Stomach (tissue), 9 donors: ENCODE results near the gene PTPRM. TPM values are rescaled to one million over a fixed set of nuclear protein-coding genes. Genes with fewer than 3 reads are reported as not detected.

Experiments used
- DNase-seq, 2 donors: peaks; one replicate each; pipeline versions ENCODE4 v3.0.0 to v3.0.0-alpha.2; 2013 to 2019
- H3K27ac ChIP-seq, 5 donors: fragments of 200-600 bp in 4 of 5; sonication (generic) in 4 of 5; one replicate each; pipeline ENCODE4 v1.5.1; 2013 to 2019; ENCODE audit warnings: mild to moderate bottlenecking in 1 of 5, moderate library complexity in 1 of 5
- H3K27me3 ChIP-seq, 3 donors: fragments of 200-600 bp; sonication (generic); one replicate each; pipeline ENCODE4 v1.5.1; 2017 to 2019; ENCODE audit warnings: mixed run types in 1 of 3
- H3K36me3 ChIP-seq, 4 donors: fragments of 200-600 bp; sonication (generic); 1 replicate in 3 of 4; 2 replicates in 1 of 4; pipeline ENCODE4 v1.5.1; 2016 to 2019
- H3K4me1 ChIP-seq, 4 donors: fragments of 200-600 bp; sonication (generic); one replicate each; pipeline ENCODE4 v1.5.1; 2016 to 2019
- H3K4me3 ChIP-seq, 4 donors: fragments of 200-600 bp; sonication (generic) in 3 of 4; one replicate each; pipeline ENCODE4 v1.5.1; 2016 to 2019; ENCODE audit warnings: mild to moderate bottlenecking in 1 of 4
- H3K9me3 ChIP-seq, 4 donors: fragments of 200-600 bp; sonication (generic); one replicate each; pipeline ENCODE4 v1.5.1; 2016 to 2019
- CTCF ChIP-seq, 7 experiments: fragments of 450-650 bp in 4 of 7; fragments of 200-600 bp in 3 of 7; sonication (generic) in 3 of 7; IDR thresholded peaks; one replicate each; pipeline ENCODE4 v1.5.1; 2016 to 2019; ENCODE audit warnings: antibody characterized with exemption in 7 of 7, control low read depth in 2 of 7, mild to moderate bottlenecking in 1 of 7
- EP300 ChIP-seq: sonication (generic); formaldehyde crosslinking; IDR thresholded peaks from one replicate; pipeline ENCODE4 v1.6.1; 2017; ENCODE audit warnings: antibody characterized with exemption
- POLR2A ChIP-seq, 4 donors: fragments of 450-650 bp; IDR thresholded peaks; one replicate each; pipeline ENCODE4 v1.6.1; 2016; ENCODE audit warnings: antibody characterized with exemption in 4 of 4, control low read depth in 2 of 4, mild to moderate bottlenecking in 1 of 4, moderate library complexity in 1 of 4
- POLR2AphosphoS5 ChIP-seq, 3 donors: sonication (generic); formaldehyde crosslinking; IDR thresholded peaks; one replicate each; pipeline ENCODE4 v1.6.1; 2016; ENCODE audit warnings: antibody characterized with exemption in 3 of 3
- WGBS, 5 donors: extraction: QIAGEN DNeasy Blood & Tissue Kit in 3 of 5; methylation state at CpG; one replicate each; pipeline versions ENCODE4 v1.1.5 to v1.1.7; 2013 to 2018; 5-methylcytosine and 5-hydroxymethylcytosine counted together
- intact Hi-C: fragments of 100-400 bp; cut with DNase I; formaldehyde crosslinking; loops from one replicate; pipeline ENCODE4 v1.15.1; 2023; ENCODE audit warnings: low total_unique reads
- polyA plus RNA-seq, 3 donors: library from polyadenylated mRNA; stranded (reverse); fragments of 200-250 nt; gene quantifications; one replicate each; pipeline ENCODE4 v1.2.3, GENCODE V29; 2013
- total RNA-seq, 5 donors: library from RNA; depleted of rRNA; stranded (reverse); fragments of >200 nt; gene quantifications; one replicate each; pipeline versions ENCODE4 v1.1.0 to v1.2.3, GENCODE V29; 2014 to 2016
- donor health status: healthy with polysubstance abuse.
- donor health status: Bipolar disorder and iron deficiency.
- donor health status: healthy.

PTPRM gene
- total and polyA plus RNA-seq, 8 donors, result 7.5 to 246 (median 58.2) TPM

GRCh38 chr18:7586379-7586778 is 19.3 kb downstream of the PTPRM start:
- Histone ChIP-seq H3K27ac (peak overlapping the region in 1 of 5 donors; percentile 45), H3K9me3 (no peaks in the 10 kb centered on the region), H3K4me3 (no peak overlapping the region), H3K27me3 (no peaks in the 10 kb centered on the region), H3K36me3 (no peaks in the 10 kb centered on the region), H3K4me1 (peaks cover 6 to 34% (median 20%) of the 10 kb centered on the region in 4 donors)
- 38 to 63% (median 52%) methylated on average over 1 of the region's 1 CpG for WGBS, 5 donors
- intact Hi-C loops, result no loop called here
- no peak for DNase-seq
- TF ChIP-seq CTCF (IDR thresholded peaks at IDR 0.05) (no peak), POLR2AphosphoS5 (IDR thresholded peaks at IDR 0.05) (no peak), EP300 (no peak), POLR2A (IDR thresholded peaks at IDR 0.05) (no peak)

DNA sequence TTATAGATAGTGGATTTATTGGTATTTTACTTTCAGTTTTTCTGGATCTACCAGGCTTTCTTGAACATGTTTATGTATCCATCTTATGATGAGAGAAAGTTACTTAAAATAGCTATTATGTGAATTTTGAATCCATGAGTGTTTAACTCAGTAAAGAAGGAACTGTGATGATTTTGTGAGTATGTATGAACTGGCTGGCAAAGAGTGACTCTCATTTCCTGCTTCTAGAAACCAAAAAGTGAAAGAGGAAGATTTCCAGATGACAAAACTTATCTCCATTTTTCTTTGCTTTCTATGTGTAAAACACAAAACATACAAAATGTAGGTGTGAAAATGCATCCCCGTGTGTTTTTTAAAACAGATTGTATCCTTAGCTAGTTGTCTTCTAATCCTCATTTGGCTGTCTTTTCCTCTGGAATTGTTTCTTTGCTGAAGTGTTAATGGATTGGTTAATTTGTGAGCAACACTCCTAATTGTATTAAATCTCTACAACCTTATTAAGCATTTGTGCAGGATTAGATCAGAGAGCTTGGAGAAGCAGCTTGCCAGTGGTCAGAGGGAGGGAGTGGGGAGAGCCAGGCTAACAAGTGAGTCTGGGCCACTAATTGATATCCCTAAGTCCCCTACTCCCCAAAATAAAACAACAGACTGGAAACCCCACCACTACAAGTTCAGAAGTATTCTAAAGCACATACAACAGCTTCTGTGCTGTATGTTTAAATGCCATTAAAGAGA is 23.9 kb downstream of the PTPRM start:
- 53 to 71% (median 66%) methylated on average over 1 of the region's 1 CpG for WGBS, 5 donors
- H3K9me3 ChIP-seq, result no peaks in the 10 kb centered on the region
- no peak for DNase-seq
- intact Hi-C loops, result no loop called here
- H3K27ac ChIP-seq, result no peak overlapping the region
- no peak for TF ChIP-seq POLR2A (IDR thresholded peaks at IDR 0.05)
- TF ChIP-seq EP300, result no peak
- TF ChIP-seq CTCF (IDR thresholded peaks at IDR 0.05), result no peak
- no peak for TF ChIP-seq POLR2AphosphoS5 (IDR thresholded peaks at IDR 0.05)
- no peaks in the 10 kb centered on the region for H3K27me3 ChIP-seq
- H3K4me1 ChIP-seq, result peaks cover 0 to 45% (median 9%) of the 10 kb centered on the region in 4 donors
- H3K36me3 ChIP-seq, result no peaks in the 10 kb centered on the region
- no peak overlapping the region for H3K4me3 ChIP-seq

- Histone ChIP-seq H3K36me3 (no peaks in the 10 kb centered on the region), H3K27me3 (no peaks in the 10 kb centered on the region), H3K9me3 (no peaks in the 10 kb centered on the region), H3K4me3 (no peak overlapping the region), H3K27ac (no peak overlapping the region), H3K4me1 (peaks cover 0 to 44% (median 3%) of the 10 kb centered on the region in 4 donors)
- WGBS, 5 donors, result 67 to 89% (median 83%) methylated on average over 4 of the region's 4 CpGs
- DNase-seq, result no peak
- intact Hi-C loops, result no loop called here
- TF ChIP-seq POLR2AphosphoS5 (IDR thresholded peaks at IDR 0.05) (no peak), CTCF (IDR thresholded peaks at IDR 0.05) (no peak), EP300 (no peak), POLR2A (IDR thresholded peaks at IDR 0.05) (no peak)
These were observed 25.4 kb downstream of the PTPRM start for GRCh38 chr18:7592305-7593071.

DNA sequence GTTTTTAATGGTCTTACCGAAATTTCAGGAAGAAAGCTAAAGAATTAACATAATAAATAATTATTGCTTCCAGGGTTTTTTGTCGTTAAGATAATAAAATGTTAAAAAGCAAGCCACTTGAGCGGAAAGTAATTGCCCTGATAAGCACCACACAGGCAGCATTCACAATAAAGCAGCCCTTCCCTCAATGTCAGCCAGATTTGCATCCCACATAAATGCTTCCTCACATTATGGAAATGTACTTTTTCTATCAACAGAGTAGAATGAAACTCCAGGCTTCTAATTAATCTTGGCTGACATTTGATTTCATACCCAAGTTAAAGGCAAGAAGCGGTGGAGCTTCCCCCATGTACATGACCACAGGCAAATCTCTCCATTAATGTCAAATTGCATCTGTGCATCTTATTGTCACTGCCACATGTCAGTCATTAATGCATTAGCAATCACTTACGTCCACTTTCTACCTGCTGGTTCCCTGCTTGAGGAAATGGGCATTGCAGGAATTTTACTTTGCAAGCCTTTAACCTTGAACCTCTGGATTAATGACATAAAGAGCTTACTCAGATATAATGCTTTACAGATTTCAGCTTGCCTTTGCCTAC is 26.2 kb downstream of the PTPRM start:
- peaks cover 0 to 44% (median 8%) of the 10 kb centered on the region in 4 donors for H3K4me1 ChIP-seq
- 74 to 83% (median 79%) methylated on average over 5 of the region's 5 CpGs for WGBS, 5 donors
- H3K36me3 ChIP-seq, result no peaks in the 10 kb centered on the region
- no peak overlapping the region for H3K27ac ChIP-seq
- no peak for DNase-seq
- intact Hi-C loops, result no loop called here
- H3K4me3 ChIP-seq, result no peak overlapping the region
- no peaks in the 10 kb centered on the region for H3K27me3 ChIP-seq
- no peaks in the 10 kb centered on the region for H3K9me3 ChIP-seq
- no peak for TF ChIP-seq EP300
